Astrocyte (in vitro differentiated cells and primary cell): ENCODE results near the gene ASAH2.

Source experiments
- EZH2 ChIP-seq: IDR thresholded peaks from 2 replicates; pipeline ENCODE4 v1.6.1; 2012; ENCODE audit warnings: mild to moderate bottlenecking, low read length, inconsistent platforms; ENCODE audit not compliant: insufficient read depth
- TF ChIP-seq, protein P1 (sequence below): IDR thresholded peaks from 2 replicates; pipeline ENCODE4 v1.5.1; 2011; ENCODE audit warnings: low read depth, mild to moderate bottlenecking, inconsistent platforms, low read length, moderate library complexity; ENCODE audit not compliant: insufficient read depth

DNA sequence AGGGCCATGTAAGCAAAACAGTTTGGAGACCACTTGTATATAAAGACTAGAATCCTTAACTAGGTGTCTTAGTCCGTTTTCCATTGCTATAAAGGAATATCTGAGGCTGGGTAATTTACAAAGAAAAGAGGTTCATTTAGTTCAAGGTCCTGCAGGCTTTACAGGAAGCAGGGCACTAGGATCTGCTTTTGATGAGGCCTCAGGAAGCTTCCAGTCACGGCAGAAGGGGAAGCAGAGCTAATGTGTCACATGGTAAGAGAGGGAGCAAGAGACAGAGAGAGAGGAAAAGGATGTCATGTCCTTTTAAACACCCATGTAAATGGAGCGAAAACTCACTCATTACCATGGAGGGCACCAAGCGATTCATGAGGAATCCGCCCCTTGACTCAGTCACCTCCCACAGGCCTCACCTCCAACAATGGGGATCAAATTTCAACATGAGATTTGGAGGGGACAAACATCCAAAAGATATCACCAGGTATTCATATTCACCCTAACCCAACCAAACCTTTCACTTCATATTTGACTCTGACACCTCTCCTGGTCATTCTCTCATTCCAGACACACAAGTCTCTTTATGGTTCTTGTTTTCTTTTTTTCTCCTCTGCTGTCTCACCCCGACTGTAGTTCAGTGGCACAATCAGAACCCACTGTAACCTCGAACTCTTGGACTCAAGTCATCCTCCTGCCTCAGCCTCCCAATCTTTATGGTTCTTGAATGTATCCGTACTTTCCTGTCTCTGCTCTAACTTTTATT, 30.1 kb upstream of the ASAH2 start:
- TF ChIP-seq, protein P1, sequence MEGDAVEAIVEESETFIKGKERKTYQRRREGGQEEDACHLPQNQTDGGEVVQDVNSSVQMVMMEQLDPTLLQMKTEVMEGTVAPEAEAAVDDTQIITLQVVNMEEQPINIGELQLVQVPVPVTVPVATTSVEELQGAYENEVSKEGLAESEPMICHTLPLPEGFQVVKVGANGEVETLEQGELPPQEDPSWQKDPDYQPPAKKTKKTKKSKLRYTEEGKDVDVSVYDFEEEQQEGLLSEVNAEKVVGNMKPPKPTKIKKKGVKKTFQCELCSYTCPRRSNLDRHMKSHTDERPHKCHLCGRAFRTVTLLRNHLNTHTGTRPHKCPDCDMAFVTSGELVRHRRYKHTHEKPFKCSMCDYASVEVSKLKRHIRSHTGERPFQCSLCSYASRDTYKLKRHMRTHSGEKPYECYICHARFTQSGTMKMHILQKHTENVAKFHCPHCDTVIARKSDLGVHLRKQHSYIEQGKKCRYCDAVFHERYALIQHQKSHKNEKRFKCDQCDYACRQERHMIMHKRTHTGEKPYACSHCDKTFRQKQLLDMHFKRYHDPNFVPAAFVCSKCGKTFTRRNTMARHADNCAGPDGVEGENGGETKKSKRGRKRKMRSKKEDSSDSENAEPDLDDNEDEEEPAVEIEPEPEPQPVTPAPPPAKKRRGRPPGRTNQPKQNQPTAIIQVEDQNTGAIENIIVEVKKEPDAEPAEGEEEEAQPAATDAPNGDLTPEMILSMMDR: no peak
- no peak for TF ChIP-seq EZH2
